ENCODE results near the gene ERBB4.

- no peak for TF ChIP-seq GATA3 (IDR thresholded peaks at IDR 0.05; ENCODE audit: low read depth, low read length)
- TF ChIP-seq GATA2 (IDR thresholded peaks at IDR 0.05; ENCODE audit: low read depth, low read length), result no peak
These were observed 503.6 kb downstream of the ERBB4 start for GRCh38 chr2:212034841-212035585.

Measured in SH-SY5Y (cell line).